Measurements from ENCODE around the gene PRSS33.

Gene PRSS33, protein sequence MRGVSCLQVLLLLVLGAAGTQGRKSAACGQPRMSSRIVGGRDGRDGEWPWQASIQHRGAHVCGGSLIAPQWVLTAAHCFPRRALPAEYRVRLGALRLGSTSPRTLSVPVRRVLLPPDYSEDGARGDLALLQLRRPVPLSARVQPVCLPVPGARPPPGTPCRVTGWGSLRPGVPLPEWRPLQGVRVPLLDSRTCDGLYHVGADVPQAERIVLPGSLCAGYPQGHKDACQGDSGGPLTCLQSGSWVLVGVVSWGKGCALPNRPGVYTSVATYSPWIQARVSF

DNA sequence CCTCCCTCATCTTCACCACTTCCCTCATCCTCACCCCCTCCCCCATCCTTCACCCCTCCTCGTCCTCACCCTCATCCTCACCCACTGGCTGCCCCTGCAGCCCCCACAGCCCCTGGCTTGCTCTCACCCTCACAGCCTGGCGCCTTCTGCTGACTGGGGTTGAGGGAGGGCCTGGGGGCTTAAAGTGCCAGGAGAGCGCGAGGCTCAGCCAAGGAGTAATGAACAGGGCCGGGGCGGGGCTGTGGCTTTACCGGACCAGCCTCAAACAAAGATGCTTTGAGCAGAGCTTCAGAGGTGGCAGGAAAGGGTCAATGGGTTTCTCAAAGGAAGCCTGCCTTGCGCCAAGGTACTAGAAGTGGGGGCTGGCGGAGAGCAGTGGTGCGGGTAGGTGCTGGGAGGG, at the start of gene PRSS33:
Gene PRSS33, minus strand, starts transcription at position 155 of the 400 bp plus-strand sequence. CDS start 1,013 bp downstream, outside the sequence.
- H3K27ac ChIP-seq = no peak within 1 kb of the TSS

GRCh38 chr16:2836646-2837508, 49.5 kb upstream of the PRSS33 start:
- no peak overlapping the region for H3K27ac ChIP-seq
- TF ChIP-seq CTCF (conservative IDR thresholded peaks at IDR 0.05) = no peak

More for the DNA sequence above, at the start of gene PRSS33:
- TF ChIP-seq CTCF (conservative IDR thresholded peaks at IDR 0.05) = no peak

DNA sequence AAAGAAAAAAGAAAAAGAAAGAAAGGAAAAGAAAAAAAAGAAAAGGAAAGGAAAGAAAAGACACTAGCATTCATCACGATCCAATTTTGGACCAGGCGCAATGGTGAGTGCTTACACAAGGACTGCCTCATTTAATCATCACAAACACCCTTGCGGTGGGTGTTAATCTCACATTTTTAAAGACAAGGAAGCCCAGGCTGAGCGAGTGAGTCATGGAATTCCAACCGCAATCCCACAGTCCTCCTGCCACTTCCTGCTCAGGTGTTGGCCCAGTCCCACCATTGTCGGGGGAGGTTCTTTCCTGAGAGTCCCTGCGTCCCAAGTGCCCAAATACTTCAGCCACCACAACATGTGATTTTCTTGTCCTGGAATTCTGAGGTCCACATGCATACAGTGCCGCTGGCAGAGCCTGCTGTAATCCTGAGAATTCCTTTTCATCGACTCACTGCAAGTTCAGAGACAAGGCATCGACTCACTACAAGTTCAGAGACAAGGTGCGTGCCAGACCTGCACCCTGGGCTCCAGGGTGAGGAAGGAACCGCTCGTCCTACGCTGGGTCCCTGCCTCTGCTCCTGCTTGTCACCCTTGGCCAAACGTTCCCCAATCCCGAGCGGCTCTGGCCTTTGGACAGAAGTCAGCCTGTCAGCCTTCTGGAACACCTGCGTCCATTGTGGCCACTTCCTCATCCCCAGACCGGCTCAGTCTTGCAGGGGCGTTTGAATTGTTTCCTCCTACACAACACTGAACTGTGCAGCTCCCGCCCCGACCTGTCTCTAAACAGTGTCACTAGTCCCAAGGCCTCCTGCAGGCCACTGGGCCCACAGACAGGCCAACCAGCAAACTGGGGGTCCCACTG, 48.5 kb upstream of the PRSS33 start:
- H3K27ac ChIP-seq = no peak overlapping the region
- no peak for TF ChIP-seq CTCF (conservative IDR thresholded peaks at IDR 0.05)

GRCh38 chr16:2834968-2835367, 47.6 kb upstream of the PRSS33 start:
- no peak overlapping the region for H3K27ac ChIP-seq
- TF ChIP-seq CTCF (conservative IDR thresholded peaks at IDR 0.05) = no peak

DNA sequence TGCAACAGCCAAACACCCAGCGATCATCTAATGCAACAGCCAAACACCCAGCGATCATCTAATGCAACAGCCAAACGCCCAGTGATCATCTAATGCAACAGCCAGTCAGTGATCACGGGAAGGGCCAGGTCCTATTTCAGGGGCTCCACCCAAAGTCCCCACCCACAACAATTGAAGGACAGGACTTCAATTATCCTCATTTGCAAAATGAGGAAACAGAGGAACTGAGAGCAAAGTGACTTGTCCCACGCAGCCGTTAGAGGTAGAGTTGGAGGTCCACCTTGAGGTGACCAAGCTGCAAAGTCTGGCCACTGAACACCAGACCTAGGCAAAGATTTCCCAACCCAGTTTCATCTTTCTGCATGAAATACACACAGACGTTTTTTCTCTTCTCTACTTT, 46.4 kb upstream of the PRSS33 start:
- H3K27ac ChIP-seq = no peak overlapping the region
- no peak for TF ChIP-seq CTCF (conservative IDR thresholded peaks at IDR 0.05)

- peak overlapping the region; percentile 97; the same call in 1 of the 2 replicates for H3K27ac ChIP-seq
- no peak for TF ChIP-seq CTCF (conservative IDR thresholded peaks at IDR 0.05)
Observed at GRCh38 chr16:2831203-2831602, 43.8 kb upstream of the PRSS33 start.

DNA sequence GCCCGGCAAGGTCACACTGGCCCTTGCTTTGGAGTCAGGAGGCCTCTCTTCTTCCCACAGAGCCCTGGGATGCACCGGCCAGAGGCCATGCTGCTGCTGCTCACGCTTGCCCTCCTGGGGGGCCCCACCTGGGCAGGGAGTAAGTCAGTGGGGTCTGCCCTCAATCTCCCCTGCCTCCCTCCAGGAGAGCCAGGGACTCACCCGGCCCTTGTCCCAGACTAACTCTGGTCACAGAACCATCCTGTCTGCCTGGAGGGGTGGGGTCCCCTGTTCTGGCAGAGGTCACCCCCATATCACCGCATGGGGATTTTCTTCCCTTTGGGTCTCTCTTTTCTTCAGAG, 43.0 kb upstream of the PRSS33 start:
- peak overlapping the region; percentile 97 for H3K27ac ChIP-seq

More for the DNA sequence above, 43.0 kb upstream of the PRSS33 start:
- no peak for TF ChIP-seq CTCF (conservative IDR thresholded peaks at IDR 0.05)

Data from VCaP (cell line).